BE2C (cell line): Measurements from ENCODE around the gene PTGER3.

Experiments
- DNase-seq: peaks from one replicate; pipeline ENCODE4 v3.0.0-alpha.2; 2020
- H3K27me3 ChIP-seq: fragments of 250-450 bp; sonication (Bioruptor Pico); 2 replicates; pipeline ENCODE4 v1.5.1; 2020; ENCODE audit warnings: mild to moderate bottlenecking
- H3K36me3 ChIP-seq: fragments of 250-450 bp; sonication (Bioruptor Pico); 2 replicates; pipeline ENCODE4 v1.5.1; 2020; ENCODE audit warnings: mild to moderate bottlenecking
- H3K4me1 ChIP-seq: fragments of 250-450 bp; sonication (Bioruptor Pico); 2 replicates; pipeline ENCODE4 v1.5.1; 2020
- H3K4me3 ChIP-seq: 2 replicates; pipeline ENCODE4 v1.5.1; 2011; ENCODE audit warnings: low read depth, low read length
- H3K9me3 ChIP-seq: fragments of 250-450 bp; sonication (Bioruptor Pico); 2 replicates; pipeline ENCODE4 v1.5.1; 2020
- TF ChIP-seq, protein P1 (sequence below): IDR thresholded peaks from 2 replicates; pipeline ENCODE4 v1.5.1; 2012; ENCODE audit warnings: mild to moderate bottlenecking, low read depth, low read length

The PTGER3 gene

DNA sequence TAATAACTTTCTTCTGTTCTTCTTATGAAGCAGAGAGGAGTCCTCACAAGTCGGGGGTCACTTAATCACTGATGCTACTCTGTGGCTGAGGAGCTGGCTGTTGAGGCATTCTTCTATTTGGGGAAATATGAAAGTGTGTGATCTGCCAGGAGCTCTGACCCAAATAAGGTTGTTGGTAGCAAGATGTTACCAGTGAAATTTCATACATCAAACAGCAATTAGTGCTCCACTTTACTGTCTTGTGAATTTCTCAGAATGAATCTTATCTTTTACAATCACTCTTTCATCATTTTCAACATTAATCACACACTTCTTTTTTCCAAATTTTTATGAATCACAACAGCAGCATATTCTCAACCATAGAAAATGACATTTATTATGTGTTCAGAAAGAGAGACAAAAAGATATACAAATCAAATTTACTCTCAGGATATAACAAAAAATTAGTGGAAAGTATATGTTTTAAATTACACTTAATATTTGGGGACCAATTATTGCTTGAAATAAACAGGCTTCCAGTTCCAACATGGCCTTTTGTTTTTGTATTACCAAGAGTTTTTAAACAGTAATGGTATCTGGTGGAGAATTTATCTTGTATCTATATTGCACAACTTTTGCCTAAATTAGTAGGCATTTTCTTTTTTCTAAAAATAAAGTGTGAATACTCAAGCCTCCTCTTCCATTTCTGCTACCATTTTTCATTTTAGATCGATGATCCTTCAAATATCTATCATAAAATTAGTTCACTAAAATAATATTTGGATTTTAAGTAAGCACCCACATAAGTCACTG lies 9.6 kb downstream of the PTGER3 start:
- TF ChIP-seq, protein P1, sequence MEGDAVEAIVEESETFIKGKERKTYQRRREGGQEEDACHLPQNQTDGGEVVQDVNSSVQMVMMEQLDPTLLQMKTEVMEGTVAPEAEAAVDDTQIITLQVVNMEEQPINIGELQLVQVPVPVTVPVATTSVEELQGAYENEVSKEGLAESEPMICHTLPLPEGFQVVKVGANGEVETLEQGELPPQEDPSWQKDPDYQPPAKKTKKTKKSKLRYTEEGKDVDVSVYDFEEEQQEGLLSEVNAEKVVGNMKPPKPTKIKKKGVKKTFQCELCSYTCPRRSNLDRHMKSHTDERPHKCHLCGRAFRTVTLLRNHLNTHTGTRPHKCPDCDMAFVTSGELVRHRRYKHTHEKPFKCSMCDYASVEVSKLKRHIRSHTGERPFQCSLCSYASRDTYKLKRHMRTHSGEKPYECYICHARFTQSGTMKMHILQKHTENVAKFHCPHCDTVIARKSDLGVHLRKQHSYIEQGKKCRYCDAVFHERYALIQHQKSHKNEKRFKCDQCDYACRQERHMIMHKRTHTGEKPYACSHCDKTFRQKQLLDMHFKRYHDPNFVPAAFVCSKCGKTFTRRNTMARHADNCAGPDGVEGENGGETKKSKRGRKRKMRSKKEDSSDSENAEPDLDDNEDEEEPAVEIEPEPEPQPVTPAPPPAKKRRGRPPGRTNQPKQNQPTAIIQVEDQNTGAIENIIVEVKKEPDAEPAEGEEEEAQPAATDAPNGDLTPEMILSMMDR, result no peak
- Histone ChIP-seq H3K27me3 (no peaks in the 10 kb centered on the region), H3K36me3 (no peaks in the 10 kb centered on the region), H3K4me3 (no peak overlapping the region), H3K9me3 (no peaks in the 10 kb centered on the region), H3K4me1 (no peaks in the 10 kb centered on the region)
- no peak for DNase-seq

DNA sequence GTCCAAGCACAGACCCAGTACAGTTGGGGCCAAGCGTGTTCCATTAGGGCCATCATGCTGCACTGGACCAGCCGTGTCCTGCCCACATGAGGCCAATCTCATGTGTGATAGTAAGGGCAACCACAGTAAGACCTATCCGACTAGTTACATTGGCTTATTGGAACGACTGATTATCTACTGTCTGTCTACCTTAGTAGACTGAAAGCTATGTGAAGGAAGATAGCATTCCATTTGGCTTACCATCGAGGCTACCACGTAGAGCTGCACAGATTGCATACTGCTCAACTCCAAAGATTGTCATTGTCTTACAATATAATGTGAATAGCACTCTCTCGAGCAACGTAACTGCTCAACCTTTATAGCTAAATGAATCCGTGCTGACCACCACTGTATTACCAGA lies 10.6 kb downstream of the PTGER3 start:
- DNase-seq, result no peak
- H3K36me3 ChIP-seq, result no peaks in the 10 kb centered on the region
- H3K4me3 ChIP-seq, result no peak overlapping the region
- H3K4me1 ChIP-seq, result no peaks in the 10 kb centered on the region
- no peaks in the 10 kb centered on the region for H3K27me3 ChIP-seq
- H3K9me3 ChIP-seq, result no peaks in the 10 kb centered on the region
- TF ChIP-seq, protein P1, result no peak

DNA sequence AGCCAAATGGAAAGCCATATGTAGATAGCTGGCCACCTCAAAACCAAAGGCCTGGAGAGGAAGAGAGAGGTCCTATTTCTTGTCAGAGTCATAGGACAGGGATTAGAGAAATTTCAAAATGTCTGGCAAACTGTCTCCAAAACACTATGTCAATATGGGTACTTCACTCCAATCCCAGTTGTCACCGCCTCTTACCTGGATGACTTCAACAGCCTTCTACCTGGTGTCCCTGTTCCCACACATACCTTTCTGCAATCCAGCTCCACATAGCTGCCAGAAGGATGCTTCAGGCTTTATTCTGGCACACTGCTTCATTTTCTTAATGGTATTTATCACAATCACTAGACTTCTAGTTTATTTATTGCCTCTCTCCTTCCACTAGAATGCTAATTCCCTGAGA lies 14.5 kb downstream of the PTGER3 start:
- no peaks in the 10 kb centered on the region for H3K4me1 ChIP-seq
- H3K36me3 ChIP-seq, result no peaks in the 10 kb centered on the region
- H3K9me3 ChIP-seq, result no peaks in the 10 kb centered on the region
- no peak for DNase-seq
- TF ChIP-seq, protein P1, result no peak
- H3K27me3 ChIP-seq, result no peaks in the 10 kb centered on the region
- H3K4me3 ChIP-seq, result no peak overlapping the region

DNA sequence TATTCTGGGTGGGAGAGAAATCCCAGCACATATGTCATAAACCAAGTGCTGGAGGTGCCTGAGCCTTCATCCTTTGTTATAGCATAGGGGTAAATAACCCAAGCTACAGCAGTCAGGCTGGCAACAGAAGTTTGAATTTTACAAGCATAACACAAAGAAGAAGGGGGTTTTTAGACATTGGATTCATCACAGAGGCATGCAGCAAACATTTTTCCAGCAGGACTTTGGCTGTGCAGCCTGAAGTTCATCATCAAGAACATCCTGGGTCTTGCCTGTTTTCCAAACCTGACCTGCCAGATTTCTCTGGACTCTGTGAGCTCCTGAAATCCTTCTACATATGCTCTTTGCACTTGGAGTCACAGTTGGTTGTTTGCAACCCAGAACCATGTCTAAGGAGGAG lies 16.2 kb downstream of the PTGER3 start:
- H3K27me3 ChIP-seq, result no peaks in the 10 kb centered on the region

DNA sequence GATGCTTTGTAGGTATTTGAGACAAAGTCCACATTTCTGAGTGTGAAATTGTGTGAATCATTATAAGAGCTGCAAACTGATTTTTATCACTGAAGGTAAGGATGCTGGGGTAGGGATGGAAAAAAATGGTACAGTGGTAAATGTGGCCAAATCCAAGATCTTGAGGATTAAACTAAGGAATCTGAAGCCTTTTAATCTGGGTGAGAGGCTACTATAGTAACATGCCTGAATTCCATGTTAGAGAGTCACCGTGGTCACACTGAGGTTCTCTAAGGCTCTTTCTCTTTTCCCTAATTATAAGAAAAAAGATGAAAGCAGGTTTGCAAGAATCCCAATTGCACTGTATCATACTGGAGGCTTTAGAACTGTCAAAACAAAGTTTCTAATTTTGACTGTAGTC lies 17.6 kb downstream of the PTGER3 start:
- Histone ChIP-seq H3K27me3 (no peaks in the 10 kb centered on the region), H3K4me1 (no peaks in the 10 kb centered on the region), H3K36me3 (no peaks in the 10 kb centered on the region), H3K9me3 (no peaks in the 10 kb centered on the region), H3K4me3 (no peak overlapping the region)
- no peak for DNase-seq
- TF ChIP-seq, protein P1, result no peak

More for the DNA sequence above, 16.2 kb downstream of the PTGER3 start:
- Histone ChIP-seq H3K9me3 (no peaks in the 10 kb centered on the region), H3K4me1 (no peaks in the 10 kb centered on the region), H3K4me3 (no peak overlapping the region), H3K36me3 (no peaks in the 10 kb centered on the region)
- DNase-seq, result no peak
- TF ChIP-seq, protein P1, result no peak

DNA sequence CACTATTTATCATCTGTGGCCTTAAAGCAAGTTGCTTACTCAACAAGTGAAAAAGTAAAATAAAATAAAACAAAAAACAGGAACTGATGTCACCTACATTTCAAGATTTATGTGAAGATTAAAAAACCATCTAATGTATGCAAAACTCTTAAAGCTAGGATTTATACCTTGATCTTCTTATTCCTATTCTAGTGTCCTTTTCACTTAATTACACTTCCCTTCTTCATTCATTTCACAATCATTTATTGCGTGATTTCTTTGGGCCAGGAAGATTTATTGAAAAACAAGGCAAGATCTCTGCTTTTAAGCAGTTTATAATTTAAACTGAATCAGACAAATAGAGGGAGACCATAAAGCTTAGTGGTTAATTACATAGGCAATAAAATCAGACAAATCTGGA lies 18.6 kb downstream of the PTGER3 start:
- Histone ChIP-seq H3K36me3 (no peaks in the 10 kb centered on the region), H3K4me3 (no peak overlapping the region), H3K27me3 (no peaks in the 10 kb centered on the region), H3K4me1 (no peaks in the 10 kb centered on the region), H3K9me3 (no peaks in the 10 kb centered on the region)
- TF ChIP-seq, protein P1, result no peak
- DNase-seq, result no peak
